ENCODE measurements around the gene AFF2. TPM values are rescaled to one million over a fixed set of nuclear protein-coding genes. Genes with fewer than 3 reads are reported as not detected.

The AFF2 gene
- total and polyA plus RNA-seq, 2 donors (not counting 3 experiments of a cell fraction or from before 2014, with no cell fraction given), result 0.03 to 0.07 TPM

DNA sequence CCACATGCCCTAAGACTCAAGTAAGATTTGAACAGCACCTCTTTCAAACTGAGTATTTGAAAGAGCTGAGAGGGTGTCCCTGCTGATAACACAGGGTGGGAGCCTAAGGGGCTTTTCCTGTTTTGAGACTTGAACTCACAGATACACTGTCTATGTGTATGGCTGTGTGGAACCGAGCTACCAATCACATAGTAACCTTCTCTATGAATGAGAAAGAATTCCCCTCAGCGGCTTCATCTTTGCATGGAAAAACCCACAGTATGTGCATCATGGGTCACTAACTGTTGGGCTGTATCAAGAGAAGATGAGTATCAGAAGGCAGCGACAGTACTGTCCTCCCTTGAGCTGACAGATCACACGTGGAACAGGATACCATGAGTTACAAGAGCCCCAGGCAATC is 336.3 kb downstream of the AFF2 start:
- no peak for FAIRE-seq
- H3K4me1 ChIP-seq (ENCODE audit: control insufficient read depth, extremely low read depth, insufficient read depth, low read length), result no peaks in the 10 kb centered on the region
- dilution Hi-C loops (cut with MboI; ENCODE audit: extremely low pct_ligation_motif_present, low sequenced_read_pairs) (no loop called here), intact Hi-C loops (cut with micrococcal nuclease) (no loop called here)
- H3K36me3 ChIP-seq (ENCODE audit: control insufficient read depth in 2 of 2, extremely low read depth in 1 of 2, insufficient read depth in 2 of 2, low read length in 2 of 2), result no peaks in the 10 kb centered on the region
- BruUV-seq (replicated peaks), result no TSS peak
- DNase-seq (ENCODE audit: low read depth, low spot score), result no peak
- CTCF ChIA-PET, result no interaction called here
- H3K27ac ChIP-seq (ENCODE audit: insufficient read depth, low read depth, low read length), result no peak overlapping the region
- H3K9me1 ChIP-seq (replicated peaks; ENCODE audit: control insufficient read depth, extremely low read depth, insufficient read depth, low read length), result no peaks in the 10 kb centered on the region
- H4K20me1 ChIP-seq (replicated peaks; ENCODE audit: control insufficient read depth, extremely low read depth, insufficient read depth, low read length), result no peaks in the 10 kb centered on the region
- TF ChIP-seq POLR2A (IDR thresholded peaks at IDR 0.05; ENCODE audit: low read depth, low read length) (no peak), GATA2 (IDR thresholded peaks at IDR 0.05; ENCODE audit: insufficient read depth, insufficient read length, low read depth, low read length) (no peak), MYC (IDR thresholded peaks at IDR 0.05; ENCODE audit: low read depth, low read length) (no peak), POLR2AphosphoS5 (IDR thresholded peaks at IDR 0.05; ENCODE audit: insufficient read depth, low read depth, low read length) (no peak), JUN (IDR thresholded peaks at IDR 0.05; ENCODE audit: borderline replicate concordance, insufficient read depth, insufficient read length, low read depth) (no peak), EZH2 (IDR thresholded peaks at IDR 0.05; ENCODE audit: borderline replicate concordance, low read depth, low read length, severe bottlenecking) (no peak), FOS (IDR thresholded peaks at IDR 0.05; ENCODE audit: borderline replicate concordance, insufficient read depth, low read length) (no peak)
- TF ChIP-seq, protein P1, sequence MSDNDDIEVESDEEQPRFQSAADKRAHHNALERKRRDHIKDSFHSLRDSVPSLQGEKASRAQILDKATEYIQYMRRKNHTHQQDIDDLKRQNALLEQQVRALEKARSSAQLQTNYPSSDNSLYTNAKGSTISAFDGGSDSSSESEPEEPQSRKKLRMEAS (IDR thresholded peaks at IDR 0.05; ENCODE audit: insufficient read depth, insufficient read length), result no peak
- TF ChIP-seq, protein P2, sequence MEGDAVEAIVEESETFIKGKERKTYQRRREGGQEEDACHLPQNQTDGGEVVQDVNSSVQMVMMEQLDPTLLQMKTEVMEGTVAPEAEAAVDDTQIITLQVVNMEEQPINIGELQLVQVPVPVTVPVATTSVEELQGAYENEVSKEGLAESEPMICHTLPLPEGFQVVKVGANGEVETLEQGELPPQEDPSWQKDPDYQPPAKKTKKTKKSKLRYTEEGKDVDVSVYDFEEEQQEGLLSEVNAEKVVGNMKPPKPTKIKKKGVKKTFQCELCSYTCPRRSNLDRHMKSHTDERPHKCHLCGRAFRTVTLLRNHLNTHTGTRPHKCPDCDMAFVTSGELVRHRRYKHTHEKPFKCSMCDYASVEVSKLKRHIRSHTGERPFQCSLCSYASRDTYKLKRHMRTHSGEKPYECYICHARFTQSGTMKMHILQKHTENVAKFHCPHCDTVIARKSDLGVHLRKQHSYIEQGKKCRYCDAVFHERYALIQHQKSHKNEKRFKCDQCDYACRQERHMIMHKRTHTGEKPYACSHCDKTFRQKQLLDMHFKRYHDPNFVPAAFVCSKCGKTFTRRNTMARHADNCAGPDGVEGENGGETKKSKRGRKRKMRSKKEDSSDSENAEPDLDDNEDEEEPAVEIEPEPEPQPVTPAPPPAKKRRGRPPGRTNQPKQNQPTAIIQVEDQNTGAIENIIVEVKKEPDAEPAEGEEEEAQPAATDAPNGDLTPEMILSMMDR (IDR thresholded peaks at IDR 0.05; ENCODE audit: extremely low read depth in 1 of 2, insufficient read depth in 1 of 2, low read depth in 1 of 2, low read length in 2 of 2), result no peak
- H3K4me2 ChIP-seq (ENCODE audit: insufficient read depth, low read length), result no peak overlapping the region
- H3K4me3 ChIP-seq (replicated peaks in 1 of 3; ENCODE audit: insufficient read depth in 1 of 3, low read depth in 1 of 3, low read length in 3 of 3), result no peak overlapping the region
- H2AFZ ChIP-seq (ENCODE audit: low read depth, low read length), result no peak overlapping the region
- no peaks in the 10 kb centered on the region for H3K79me2 ChIP-seq (ENCODE audit: control insufficient read depth, insufficient read depth, low read length)
- H3K9me3 ChIP-seq (replicated peaks; ENCODE audit: control insufficient read depth, insufficient read depth, low read length), result no peaks in the 10 kb centered on the region
- H3K27me3 ChIP-seq (ENCODE audit: control insufficient read depth in 2 of 2, insufficient read depth in 2 of 2, low read length in 2 of 2), result no peaks in the 10 kb centered on the region
- no peak overlapping the region for H3K9ac ChIP-seq (replicated peaks; ENCODE audit: extremely low read depth, insufficient read depth, low read length)
- POLR2A ChIA-PET, result no interaction called here

Data from endothelial cell of umbilical vein (primary cell).